HepG2 (cell line): Measurements from ENCODE around the gene INSR. TPM values are rescaled to one million over a fixed set of nuclear protein-coding genes. Genes with fewer than 3 reads are reported as not detected.

ENCODE experiments used
- ATAC-seq: fragments of 200-7000 bp; cut with Tn5 transposase; 3 replicates; pipeline ENCODE4 v1.9.1; 2020; ENCODE audit warnings: mild to moderate bottlenecking, moderate library complexity
- BruUV-seq: library from RNA; stranded (reverse); fragments of 400-500 nt; replicated peaks from 2 replicates; lab custom pipeline; 2021; lab: Mats Ljungman, UMichigan
- CTCF ChIA-PET: fragments of 300-600 bp; formaldehyde crosslinking; extraction: SDS; loops from one replicate; lab custom pipeline; 2021; ENCODE audit warnings: low total read pairs, inconsistent platforms, low intra/inter-chr PET ratio; lab: Yijun Ruan, JAX
- POLR2A ChIA-PET: fragments of 350-600 bp; sonication (Branson Sonifier 250); formaldehyde crosslinking; loops from one replicate; lab custom pipeline; 2020; ENCODE audit warnings: antibody characterized with exemption, inconsistent platforms; lab: Yijun Ruan, JAX
- DNase-seq: peaks from one replicate; pipeline ENCODE4 v3.0.0-alpha.2; 2015; ENCODE audit warnings: low spot score
- FAIRE-seq: peaks from 3 replicates; lab custom pipeline; 2011; peaks lifted over from hg19 to GRCh38; lab: Jason Lieb, UNC
- H2AFZ ChIP-seq: one replicate; pipeline ENCODE4 v1.6.1; 2011; ENCODE audit warnings: low read length, inconsistent platforms
- H3K27ac ChIP-seq: fragments of 300-600 bp; 3 replicates; pipeline ENCODE4 v1.8.0; 2011; ENCODE audit warnings: mixed run types, mild to moderate bottlenecking, mixed read lengths, low read length, inconsistent platforms; ENCODE audit not compliant: insufficient read depth; ENCODE audit errors: extremely low read length
- H3K27me3 ChIP-seq, 2 experiments: fragments of 200-600 bp in 1 of 2; 2 replicates in 1 of 2; 3 replicates in 1 of 2; pipeline versions ENCODE4 v1.6.0 to v1.8.0; 2011; ENCODE audit warnings: low read length in 2 of 2, mild to moderate bottlenecking in 2 of 2, moderate library complexity in 2 of 2, inconsistent platforms in 1 of 2; ENCODE audit not compliant: insufficient read depth in 2 of 2, control insufficient read depth in 1 of 2
- H3K36me3 ChIP-seq, 2 experiments: fragments of 200-600 bp in 1 of 2; replicated peaks in 1 of 2; 2 replicates in 1 of 2; 3 replicates in 1 of 2; pipeline versions ENCODE4 v1.5.1 to v1.8.0; 2011; ENCODE audit warnings: low read length in 2 of 2, inconsistent platforms in 1 of 2; ENCODE audit not compliant: insufficient read depth in 2 of 2, control insufficient read depth in 1 of 2
- H3K4me1 ChIP-seq: 2 replicates; pipeline ENCODE4 v1.5.1; 2012; ENCODE audit warnings: low read length, inconsistent platforms; ENCODE audit not compliant: insufficient read depth
- H3K4me2 ChIP-seq: 2 replicates; pipeline ENCODE4 v1.6.0; 2011; ENCODE audit warnings: low read depth, low read length, inconsistent platforms
- H3K4me3 ChIP-seq, 3 experiments: fragments of 200-600 bp in 1 of 3; sonication (generic), shearing (Covaris generic) in 1 of 3; replicated peaks in 1 of 3; 2 replicates each; pipeline ENCODE4 v1.5.1; 2011 to 2016; ENCODE audit warnings: low read length in 3 of 3, inconsistent platforms in 2 of 3, low read depth in 2 of 3, mild to moderate bottlenecking in 2 of 3, control low read depth in 1 of 3, mixed read lengths in 1 of 3; ENCODE audit not compliant: insufficient read depth in 1 of 3
- H3K79me2 ChIP-seq: one replicate; pipeline ENCODE4 v1.6.1; 2011; ENCODE audit warnings: low read length, inconsistent platforms; ENCODE audit not compliant: insufficient read depth
- H3K9ac ChIP-seq: 2 replicates; pipeline ENCODE4 v1.6.0; 2011; ENCODE audit warnings: mild to moderate bottlenecking, low read depth, low read length, inconsistent platforms; ENCODE audit not compliant: insufficient read depth
- H3K9me3 ChIP-seq: 2 replicates; pipeline ENCODE4 v1.5.1; 2012; ENCODE audit warnings: mild to moderate bottlenecking, low read length
- H4K20me1 ChIP-seq: 2 replicates; pipeline ENCODE4 v1.6.0; 2011; ENCODE audit warnings: inconsistent platforms, mild to moderate bottlenecking, low read length, moderate library complexity; ENCODE audit not compliant: insufficient read depth
- ATF5 ChIP-seq: sonication (generic); formaldehyde crosslinking; IDR thresholded peaks from 2 replicates; pipeline ENCODE4 v1.4.0; 2020; ENCODE audit warnings: mild to moderate bottlenecking, low read depth, missing genetic modification reagents
- CEBPB ChIP-seq: IDR thresholded peaks from 2 replicates; pipeline ENCODE4 v1.6.1; 2011; ENCODE audit warnings: low read depth, low read length, improper control_type of control experiment, borderline replicate concordance
- ISX ChIP-seq: sonication (generic); formaldehyde crosslinking; conservative IDR thresholded peaks from 2 replicates; pipeline ENCODE4 v1.5.0; 2020; ENCODE audit warnings: missing genetic modification reagents
- MAFK ChIP-seq, 2 experiments: IDR thresholded peaks in 1 of 2; conservative IDR thresholded peaks in 1 of 2; 2 replicates each; pipeline ENCODE4 v1.6.1; 2011; ENCODE audit warnings: improper control_type of control experiment in 2 of 2, low read length in 2 of 2
- NBN ChIP-seq: fragments of 450-650 bp; conservative IDR thresholded peaks from 2 replicates; pipeline ENCODE4 v1.6.1; 2017
- ZFP36 ChIP-seq: fragments of 150-350 bp; IDR thresholded peaks from 2 replicates; pipeline ENCODE4 v1.6.1; 2018; ENCODE audit warnings: borderline replicate concordance, low read length, low read depth; ENCODE audit not compliant: partially characterized antibody
- ZNF674 ChIP-seq: sonication (generic); formaldehyde crosslinking; IDR thresholded peaks from 2 replicates; pipeline ENCODE4 v1.5.0; 2020; ENCODE audit warnings: low read depth, mild to moderate bottlenecking, missing genetic modification reagents
- WGBS: methylation state at CpG from one replicate; pipeline ENCODE4 v1.1.6; 2017; ENCODE audit warnings: low lambda C conversion rate; 5-methylcytosine and 5-hydroxymethylcytosine counted together
- in situ Hi-C: cut with HindIII; loops from 2 replicates; pipeline ENCODE4 v1.10.0; 2017; ENCODE audit warnings: low pct_unique_long_range_greater_than_20kb; ENCODE audit not compliant: extremely low pct_ligation_motif_present
- intact Hi-C: fragments of 100-400 bp; cut with micrococcal nuclease; formaldehyde crosslinking; loops from one replicate; pipeline ENCODE4 v1.10.0; 2022; ENCODE audit not compliant: unreplicated experiment
- polyA plus RNA-seq, 8 experiments: library from polyadenylated mRNA; depleted of rRNA in 3 of 8; stranded (reverse) in 7 of 8; unstranded in 1 of 8; fragments of >200 nt; fragmentation: Illumina TruSeq in 4 of 8; extraction: Trizol in 4 of 8; gene quantifications; 2 replicates each; pipeline versions ENCODE4 v1.2.1 to v1.2.3, GENCODE V29; 2011 to 2016; ENCODE audit warnings: low read depth in 4 of 8, missing spikeins in 1 of 8, mixed read lengths in 1 of 8; ENCODE audit not compliant: insufficient read depth in 1 of 8
- total RNA-seq, 5 experiments: library from RNA; depleted of rRNA; stranded (reverse); fragments of >200 nt; fragmentation: Illumina TruSeq; extraction: Trizol; gene quantifications; 2 replicates each; pipeline ENCODE4 v1.2.3, GENCODE V29; 2016; ENCODE audit warnings: low read depth in 1 of 5

The INSR gene
- total and polyA plus RNA-seq, 2 of the 13 experiments (the other 11 are each of a cell fraction or from before 2014, with no cell fraction given): 24.2 to 29.8 TPM

- H3K9ac ChIP-seq: no peak overlapping the region
- peaks cover 17% of the 10 kb centered on the region for H3K4me1 ChIP-seq
- H3K79me2 ChIP-seq: peaks cover 43% of the 10 kb centered on the region
- POLR2A ChIA-PET: no interaction called here
- H2AFZ ChIP-seq: no peak overlapping the region
- CTCF ChIA-PET: no interaction called here
- peaks cover 34% of the 10 kb centered on the region for H4K20me1 ChIP-seq
- no peak for ATAC-seq
- in situ Hi-C loops (no loop called here), intact Hi-C loops (no loop called here)
- no peak for DNase-seq
- no peak overlapping the region for H3K4me3 ChIP-seq
- H3K36me3 ChIP-seq: peaks cover 4 to 34% of the 10 kb centered on the region in 2 experiments
- H3K27ac ChIP-seq: no peak overlapping the region
- no peak overlapping the region for H3K4me2 ChIP-seq
- no peak for FAIRE-seq
- WGBS: 95% methylated on average over 5 of the region's 5 CpGs
- TF ChIP-seq ZFP36: peak; percentile 80
- no peak for TF ChIP-seq NBN
- no peaks in the 10 kb centered on the region for H3K9me3 ChIP-seq
- H3K27me3 ChIP-seq: no peaks in the 10 kb centered on the region
- no TSS peak for BruUV-seq
Observed at GRCh38 chr19:7268705-7269098, 25.5 kb downstream of the INSR start.

GRCh38 chr19:7267792-7268704 is 26.2 kb downstream of the INSR start:
- DNase-seq (no peak), FAIRE-seq (no peak)
- H3K4me2 ChIP-seq: no peak overlapping the region
- no peak overlapping the region for H2AFZ ChIP-seq
- no peaks in the 10 kb centered on the region for H3K27me3 ChIP-seq
- no peak overlapping the region for H3K9ac ChIP-seq
- no peaks in the 10 kb centered on the region for H3K9me3 ChIP-seq
- H3K27ac ChIP-seq: no peak overlapping the region
- 91% methylated on average over 22 of the region's 22 CpGs for WGBS
- TF ChIP-seq CEBPB (0 out of 2 replicates have a peak, but pooled peaks have one; percentile 7), ATF5 (CRISPR knock-in tag) (no peak), ZNF674 (no peak), ISX (no peak), MAFK (conservative IDR thresholded peaks at IDR 0.05 in 1 of 2, IDR thresholded peaks at IDR 0.05 in 1 of 2; ENCODE audit: low read length in 2 of 2) (no peak)
- TF ChIP-seq, all 625 proteins: peak for 1
- ATAC-seq: no peak
- Histone ChIP-seq H3K4me3 (no peak overlapping the region), H3K79me2 (peaks cover 43% of the 10 kb centered on the region), H4K20me1 (peaks cover 34% of the 10 kb centered on the region), H3K36me3 (peaks cover 4 to 34% of the 10 kb centered on the region in 2 experiments), H3K4me1 (peaks cover 16% of the 10 kb centered on the region)
- ChIA-PET CTCF (no interaction called here), POLR2A (no interaction called here)
- BruUV-seq: no TSS peak
- in situ Hi-C loops (no loop called here), intact Hi-C loops (no loop called here)
